Right lobe of liver (tissue), 4 donors: ENCODE measurements around the gene LPCAT3.

Experiments used
- CTCF ChIP-seq, 4 donors: fragments of 200-600 bp in 3 of 4; fragments of 450-650 bp in 1 of 4; IDR thresholded peaks; one replicate each; pipeline versions ENCODE4 v1.5.1 to v1.8.0; 2016 to 2022; ENCODE audit warnings: antibody characterized with exemption in 4 of 4, mild to moderate bottlenecking in 2 of 4
- POLR2A ChIP-seq: fragments of 450-650 bp; IDR thresholded peaks from one replicate; pipeline ENCODE4 v1.6.1; 2017; ENCODE audit warnings: antibody characterized with exemption, mild to moderate bottlenecking
- donor health status: DM: no; HTN: no; CAD: no.
- donor health status: DM: no; HTN: no; CAD: no.
- donor health status: DM: no; HTN: yes; CAD: no.

GRCh38 chr12:7035463-7035862, 17.2 kb upstream of the LPCAT3 start:
- TF ChIP-seq CTCF (IDR thresholded peaks at IDR 0.05) (no peak), POLR2A (no peak)
